Measurements from ENCODE around the gene FBXO47.
"Not testable (repeated sequence)": the region's sequence is repeated elsewhere in the genome, so short reads cannot be mapped to it uniquely, and the experiment has no call there.

The FBXO47 gene

GRCh38 chr17:38921756-38922411 lies 45.3 kb downstream of the FBXO47 start:
- DNase-seq, result no peak

GRCh38 chr17:38920374-38921291 lies 46.6 kb downstream of the FBXO47 start:
- no peak for DNase-seq

GRCh38 chr17:38919316-38920078 lies 47.7 kb downstream of the FBXO47 start:
- no peak for DNase-seq

- DNase-seq, result no peak
These were observed 48.3 kb downstream of the FBXO47 start for GRCh38 chr17:38918916-38919315.

GRCh38 chr17:38918129-38918913 lies 48.9 kb downstream of the FBXO47 start:
- DNase-seq, result no peak

- no peak for DNase-seq
These were observed 49.9 kb downstream of the FBXO47 start for GRCh38 chr17:38917259-38917658.

GRCh38 chr17:38916771-38917170 lies 50.4 kb downstream of the FBXO47 start:
- DNase-seq, result no peak

GRCh38 chr17:38915639-38915995 lies 51.6 kb downstream of the FBXO47 start:
- no peak for DNase-seq

GRCh38 chr17:38914741-38915638 lies 52.2 kb downstream of the FBXO47 start:
- DNase-seq, result no peak

- DNase-seq, result no peak
These were observed 54.9 kb downstream of the FBXO47 start for GRCh38 chr17:38912221-38912813.

- DNase-seq, result not testable (repeated sequence)
These were observed 55.5 kb downstream of the FBXO47 start for GRCh38 chr17:38911731-38912081.

GRCh38 chr17:38911081-38911730 lies 56.0 kb downstream of the FBXO47 start:
- DNase-seq, result no peak

GRCh38 chr17:38910325-38910724 lies 56.9 kb downstream of the FBXO47 start:
- DNase-seq, result no peak

GRCh38 chr17:38908676-38909181 lies 58.5 kb downstream of the FBXO47 start:
- no peak for DNase-seq

GRCh38 chr17:38907930-38908675 lies 59.1 kb downstream of the FBXO47 start:
- no peak for DNase-seq

GRCh38 chr17:38906460-38907228 lies 60.6 kb downstream of the FBXO47 start:
- DNase-seq, result no peak

GRCh38 chr17:38905375-38905774 lies 61.8 kb downstream of the FBXO47 start:
- DNase-seq, result no peak

GRCh38 chr17:38904892-38905291 lies 62.3 kb downstream of the FBXO47 start:
- no peak for DNase-seq

- DNase-seq, result no peak
These were observed 63.8 kb downstream of the FBXO47 start for GRCh38 chr17:38903404-38903803.

Data from NCI-H2081 (cell line).